ENCODE measurements around the gene TRAPPC2.
A peak's percentile ranks its signal among the peaks of the same experiment; 100 is the strongest.

DNA sequence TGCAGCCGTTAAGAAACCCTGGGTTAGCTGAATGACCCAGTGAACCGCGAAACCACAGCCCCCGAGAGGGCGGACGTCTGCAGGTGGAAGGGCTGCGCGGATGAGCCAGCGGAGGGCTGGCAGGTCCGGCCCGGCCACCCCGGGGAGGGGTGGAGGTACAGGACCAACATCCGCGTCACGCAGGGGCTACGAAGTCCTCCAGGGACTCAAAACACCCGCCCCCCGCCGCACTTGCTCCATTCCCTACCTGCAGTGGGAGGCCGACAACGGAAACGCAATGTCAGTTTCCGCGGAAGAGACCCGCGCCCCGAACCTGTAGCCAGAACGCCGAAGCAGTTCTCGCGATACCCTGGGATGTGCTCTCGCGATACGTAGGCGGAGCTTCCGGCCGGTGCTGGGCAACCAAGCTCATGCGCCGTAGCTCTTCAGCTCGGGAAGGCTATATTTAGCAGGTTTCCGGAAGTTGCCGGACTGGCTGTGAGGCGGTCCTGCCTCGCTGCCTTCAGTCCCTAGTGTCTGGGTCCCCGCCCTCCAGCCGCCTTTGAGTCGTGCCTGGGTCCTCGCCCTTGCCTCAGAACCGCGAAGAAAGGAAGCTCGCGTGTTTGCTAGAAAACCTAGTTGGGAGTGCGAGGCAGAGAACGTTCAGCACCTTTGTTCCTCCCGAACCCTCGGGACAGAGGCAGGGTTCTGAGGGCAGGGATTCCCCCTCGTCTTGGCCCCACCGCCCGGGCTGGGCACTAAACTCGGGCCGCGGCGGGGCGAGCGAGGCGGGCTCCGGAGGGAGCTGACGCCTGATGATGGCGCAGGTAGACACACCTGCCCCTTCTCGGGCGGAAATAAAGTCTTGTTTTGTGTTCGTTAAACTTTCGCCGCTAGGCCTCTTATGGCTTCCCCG, at the start of gene TRAPPC2, which contains the start of gene OFD1:
- TF ChIP-seq POLR2A (IDR thresholded peaks at IDR 0.05; ENCODE audit: low read depth, low read length) = peak; percentile 95
- TF ChIP-seq RFX5 (IDR thresholded peaks at IDR 0.05; ENCODE audit: low read depth, low read length) = no peak
- TF ChIP-seq, protein P1, sequence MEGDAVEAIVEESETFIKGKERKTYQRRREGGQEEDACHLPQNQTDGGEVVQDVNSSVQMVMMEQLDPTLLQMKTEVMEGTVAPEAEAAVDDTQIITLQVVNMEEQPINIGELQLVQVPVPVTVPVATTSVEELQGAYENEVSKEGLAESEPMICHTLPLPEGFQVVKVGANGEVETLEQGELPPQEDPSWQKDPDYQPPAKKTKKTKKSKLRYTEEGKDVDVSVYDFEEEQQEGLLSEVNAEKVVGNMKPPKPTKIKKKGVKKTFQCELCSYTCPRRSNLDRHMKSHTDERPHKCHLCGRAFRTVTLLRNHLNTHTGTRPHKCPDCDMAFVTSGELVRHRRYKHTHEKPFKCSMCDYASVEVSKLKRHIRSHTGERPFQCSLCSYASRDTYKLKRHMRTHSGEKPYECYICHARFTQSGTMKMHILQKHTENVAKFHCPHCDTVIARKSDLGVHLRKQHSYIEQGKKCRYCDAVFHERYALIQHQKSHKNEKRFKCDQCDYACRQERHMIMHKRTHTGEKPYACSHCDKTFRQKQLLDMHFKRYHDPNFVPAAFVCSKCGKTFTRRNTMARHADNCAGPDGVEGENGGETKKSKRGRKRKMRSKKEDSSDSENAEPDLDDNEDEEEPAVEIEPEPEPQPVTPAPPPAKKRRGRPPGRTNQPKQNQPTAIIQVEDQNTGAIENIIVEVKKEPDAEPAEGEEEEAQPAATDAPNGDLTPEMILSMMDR (conservative IDR thresholded peaks at IDR 0.05; ENCODE audit: low read depth, low read length) = no peak
- no peak for TF ChIP-seq CEBPB (IDR thresholded peaks at IDR 0.05; ENCODE audit: low read depth, low read length)
